ENCODE results near the gene CNTNAP5. TPM values are rescaled to one million over a fixed set of nuclear protein-coding genes. Genes with fewer than 3 reads are reported as not detected.

Gene CNTNAP5
- total RNA-seq, 1 experiment from 2014 or later: not detected

DNA sequence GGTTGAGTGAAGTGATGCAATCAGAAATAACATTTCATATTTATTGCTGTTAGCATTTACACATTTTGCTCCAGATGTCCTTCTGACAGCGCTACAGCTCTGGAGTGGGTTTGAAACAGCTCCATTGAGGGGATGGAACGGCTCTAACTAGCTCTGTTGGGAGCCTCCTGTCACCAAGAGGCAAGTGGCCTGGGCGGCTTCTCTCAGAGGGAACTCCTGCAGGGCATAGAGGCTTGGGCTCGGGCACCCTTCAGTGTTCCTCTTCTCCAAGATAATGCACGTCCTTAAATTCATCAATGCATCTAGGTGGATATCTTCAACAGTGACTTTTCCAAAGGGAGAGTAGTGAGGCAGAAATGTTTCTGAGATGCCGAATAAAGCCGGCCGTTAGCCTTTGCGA, 122.5 kb downstream of the CNTNAP5 start:
- no peak for DNase-seq (ENCODE audit: extremely low read depth, low read depth)

DNA sequence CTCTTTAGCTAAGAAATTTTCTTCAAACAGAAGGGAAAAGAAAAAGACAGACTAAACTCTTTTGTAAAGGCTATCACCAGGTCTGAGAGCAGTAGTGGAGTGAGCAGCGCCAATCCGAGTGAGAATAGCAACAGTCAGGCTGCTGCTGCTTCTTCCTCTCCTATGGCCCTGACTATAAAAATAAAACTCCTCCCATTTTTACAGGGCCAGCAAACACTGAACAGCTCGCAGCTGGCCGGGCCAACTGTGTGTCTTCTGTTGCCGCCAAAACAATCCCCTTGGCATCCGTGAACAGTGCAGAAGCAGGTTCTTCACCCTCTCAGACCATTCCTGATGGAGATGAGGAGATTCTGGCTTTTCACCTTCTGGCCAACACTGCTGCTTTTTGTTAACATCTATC, 124.5 kb downstream of the CNTNAP5 start:
- no peak for DNase-seq (ENCODE audit: extremely low read depth, low read depth)

DNA sequence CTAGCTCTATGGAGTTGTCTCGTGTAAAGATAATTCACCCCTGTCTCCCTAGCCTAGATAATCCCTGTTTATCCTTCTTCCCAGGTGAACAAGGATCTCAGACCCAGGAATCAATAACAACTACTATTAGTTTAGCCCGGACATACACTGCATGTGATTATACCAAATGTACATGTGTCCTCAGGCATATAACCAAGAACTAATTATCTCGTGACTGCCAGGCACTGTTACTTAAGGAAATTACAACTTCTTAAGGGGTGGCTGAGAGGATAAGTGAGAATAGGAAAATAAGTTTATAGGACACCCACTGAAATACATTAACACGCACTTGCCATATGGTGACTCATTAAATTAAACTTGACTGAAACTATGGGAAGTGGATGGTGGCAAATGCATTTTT, 126.6 kb downstream of the CNTNAP5 start:
- DNase-seq (ENCODE audit: extremely low read depth, low read depth): no peak

DNA sequence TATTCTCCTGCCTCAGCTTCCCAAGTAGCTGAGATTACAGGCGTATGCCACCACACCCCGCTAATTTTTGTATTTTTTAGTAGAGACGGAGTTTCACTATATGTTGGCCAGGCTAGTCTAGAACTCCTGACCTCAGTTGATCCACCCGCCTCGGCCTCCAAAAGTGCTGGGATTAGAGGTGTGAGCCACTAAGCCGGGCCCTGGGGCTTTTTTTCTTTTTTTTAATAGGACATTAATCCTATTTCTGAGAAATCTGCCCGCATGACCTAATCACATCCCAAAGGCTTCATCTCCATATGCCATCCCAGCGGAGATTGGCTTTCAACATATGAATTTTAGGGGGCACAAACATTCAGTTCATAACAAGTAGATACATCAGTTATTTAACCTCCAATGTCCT, 128.6 kb downstream of the CNTNAP5 start:
- no peak for DNase-seq (ENCODE audit: extremely low read depth, low read depth)

DNA sequence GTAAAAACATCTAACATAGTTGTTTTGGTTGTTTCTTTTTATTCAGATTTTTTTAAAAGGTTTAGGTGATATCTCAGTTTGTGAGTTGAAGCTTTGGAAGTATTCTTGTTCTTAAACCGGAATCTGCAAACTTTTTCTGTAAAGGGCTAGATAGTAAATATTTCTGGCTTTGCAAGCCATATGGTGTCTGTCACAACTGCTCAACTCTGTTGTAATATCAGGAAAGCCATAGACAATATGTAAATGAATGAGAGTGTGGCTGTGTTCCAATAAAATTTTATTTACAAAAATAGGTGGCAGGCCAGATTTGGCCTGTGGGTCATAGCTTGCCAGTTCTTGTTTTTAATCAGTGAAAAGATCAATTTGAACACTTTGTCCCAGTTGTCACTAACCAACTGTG, 134.1 kb downstream of the CNTNAP5 start:
- DNase-seq (ENCODE audit: extremely low read depth, low read depth): no peak

DNA sequence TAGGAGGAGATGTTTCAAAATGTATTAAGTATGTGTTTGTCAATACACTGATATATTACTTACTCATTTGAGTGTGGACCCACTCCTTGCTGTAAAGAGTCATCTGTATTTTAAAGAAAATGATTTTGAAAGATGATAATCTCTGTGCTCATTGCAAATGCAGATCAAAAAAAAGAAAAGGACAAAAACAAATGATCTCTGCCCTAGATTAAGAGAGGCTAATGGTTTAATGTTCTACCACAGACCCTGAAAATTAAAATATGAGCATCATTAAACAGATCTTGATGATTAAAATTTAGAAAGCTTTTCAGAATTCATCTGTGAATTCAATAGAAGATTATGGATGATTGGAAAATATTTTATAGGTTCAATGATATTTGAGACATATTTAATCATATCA, 136.5 kb downstream of the CNTNAP5 start:
- DNase-seq (ENCODE audit: extremely low read depth, low read depth): no peak

DNA sequence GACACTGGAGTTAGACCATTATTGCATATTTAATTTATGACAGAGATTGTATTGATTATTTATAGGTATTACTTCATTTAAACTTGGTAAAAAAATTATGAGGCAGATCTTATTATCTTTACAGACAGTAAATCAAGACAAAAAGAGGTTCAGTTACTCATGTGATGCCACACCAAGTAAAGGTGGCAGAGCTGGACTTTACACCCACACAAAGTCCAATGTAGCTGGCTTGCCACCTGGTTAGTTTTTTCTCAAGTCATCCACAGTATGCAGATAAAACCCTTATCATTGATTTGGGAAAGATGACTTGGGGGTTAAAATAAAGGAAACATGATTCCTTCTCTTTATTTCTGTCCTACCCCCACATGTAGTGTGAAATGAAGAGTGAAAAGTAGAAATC, 137.2 kb downstream of the CNTNAP5 start:
- DNase-seq (ENCODE audit: extremely low read depth, low read depth): no peak

DNA sequence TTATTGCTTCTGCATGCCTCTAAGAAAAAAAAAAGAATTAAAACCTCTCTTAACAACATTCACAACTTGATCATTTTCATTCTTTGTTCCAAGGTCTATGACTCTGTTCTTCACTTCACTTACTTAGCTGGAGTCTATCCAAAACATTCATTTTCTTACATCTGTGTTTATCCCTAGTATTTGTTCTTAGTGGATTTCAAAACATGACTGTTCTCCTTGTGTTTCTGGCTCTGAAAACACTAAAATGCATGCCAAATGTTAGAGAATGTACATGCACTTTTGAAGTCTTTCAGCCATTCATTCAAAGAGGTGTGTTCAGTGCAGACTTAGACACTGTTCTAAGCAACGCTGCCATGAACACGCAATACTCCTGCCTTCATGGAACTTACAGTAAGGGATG, 138.8 kb downstream of the CNTNAP5 start:
- no peak for DNase-seq (ENCODE audit: extremely low read depth, low read depth)

DNA sequence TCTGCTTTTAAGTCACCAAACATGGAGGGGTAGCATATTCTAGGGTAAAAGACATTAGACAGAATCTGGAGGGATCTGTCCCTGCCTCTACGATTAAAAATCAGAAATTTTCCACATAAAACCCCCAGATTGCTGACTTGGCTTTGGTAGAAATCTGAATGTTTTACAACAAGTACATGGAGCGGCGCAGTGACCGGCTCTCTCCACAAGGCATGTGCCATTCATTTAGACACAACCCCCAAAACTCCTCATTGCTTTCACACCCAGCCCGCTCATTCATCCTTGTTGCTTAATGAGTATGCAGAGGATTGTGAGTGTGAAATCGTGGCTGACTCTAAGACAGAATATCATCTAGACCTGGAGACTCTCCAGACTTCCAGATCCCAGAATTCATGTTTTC, 140.6 kb downstream of the CNTNAP5 start:
- no peak for DNase-seq (ENCODE audit: extremely low read depth, low read depth)

DNA sequence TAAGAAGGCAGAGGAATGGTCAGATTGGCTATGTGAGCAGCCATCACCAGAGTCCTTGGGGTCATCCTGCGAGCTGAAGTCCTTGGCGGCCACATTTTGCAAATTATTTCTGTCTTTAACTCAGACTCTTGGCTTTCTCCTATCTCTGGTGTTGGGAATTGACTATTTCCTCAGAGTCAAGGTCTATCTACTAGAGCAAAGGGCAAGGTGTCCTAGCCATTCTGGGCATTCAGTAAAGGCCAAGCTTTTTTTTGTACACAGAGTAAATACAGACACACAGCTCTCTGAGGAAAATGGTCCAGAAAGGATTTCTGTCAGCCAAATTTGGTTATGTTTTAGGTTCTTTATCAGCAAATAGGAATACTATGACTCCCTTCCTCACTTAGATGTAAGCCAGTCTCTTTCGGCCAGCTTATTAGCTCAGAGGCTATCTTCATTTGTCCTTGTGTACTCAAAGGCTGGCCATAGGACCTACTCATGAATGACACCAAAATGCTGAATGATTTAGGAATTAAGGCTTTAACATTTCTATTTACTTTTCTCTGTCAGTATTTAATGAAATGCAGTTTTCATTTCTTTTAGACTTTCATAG, 146.5 kb downstream of the CNTNAP5 start:
- DNase-seq (ENCODE audit: extremely low read depth, low read depth): no peak

DNA sequence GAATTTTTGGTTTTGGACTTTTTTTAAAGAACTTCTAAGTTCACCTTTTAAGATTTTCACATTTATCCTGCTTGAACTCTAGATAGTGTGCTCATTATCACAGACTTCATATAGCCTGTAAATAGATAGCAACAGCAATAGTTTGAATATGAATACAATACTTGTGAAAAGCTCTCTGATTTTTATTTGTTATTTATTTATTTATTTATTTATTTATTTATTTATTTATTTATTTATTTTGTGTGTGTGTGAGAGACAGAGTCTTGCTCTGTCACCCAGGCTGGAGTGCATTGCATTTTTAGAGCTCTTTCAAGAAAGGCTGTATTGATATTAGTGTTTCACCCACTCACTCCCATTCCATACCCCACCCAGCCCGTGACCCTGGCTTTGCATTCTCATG, 153.6 kb downstream of the CNTNAP5 start:
- no peak for DNase-seq (ENCODE audit: extremely low read depth, low read depth)

DNA sequence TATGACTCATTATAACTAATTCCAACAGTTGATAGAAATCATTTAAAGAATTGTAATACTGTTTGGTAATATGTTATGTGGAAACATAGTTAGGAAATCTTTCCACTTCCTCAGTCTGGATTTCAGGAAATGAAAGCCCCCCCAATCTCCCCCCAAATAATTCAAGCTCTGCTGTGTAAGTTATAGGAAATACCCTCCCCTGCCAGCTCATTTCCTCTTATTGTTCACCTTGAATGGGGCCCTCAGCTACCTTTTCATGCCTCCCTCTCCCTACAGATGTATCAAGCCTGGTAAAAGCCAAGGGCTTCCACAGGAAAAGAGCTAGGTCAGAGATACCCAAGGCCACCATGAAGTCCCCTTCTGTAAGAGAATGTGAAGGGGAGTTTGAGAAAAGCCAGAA, 155.5 kb downstream of the CNTNAP5 start:
- no peak for DNase-seq (ENCODE audit: extremely low read depth, low read depth)

DNA sequence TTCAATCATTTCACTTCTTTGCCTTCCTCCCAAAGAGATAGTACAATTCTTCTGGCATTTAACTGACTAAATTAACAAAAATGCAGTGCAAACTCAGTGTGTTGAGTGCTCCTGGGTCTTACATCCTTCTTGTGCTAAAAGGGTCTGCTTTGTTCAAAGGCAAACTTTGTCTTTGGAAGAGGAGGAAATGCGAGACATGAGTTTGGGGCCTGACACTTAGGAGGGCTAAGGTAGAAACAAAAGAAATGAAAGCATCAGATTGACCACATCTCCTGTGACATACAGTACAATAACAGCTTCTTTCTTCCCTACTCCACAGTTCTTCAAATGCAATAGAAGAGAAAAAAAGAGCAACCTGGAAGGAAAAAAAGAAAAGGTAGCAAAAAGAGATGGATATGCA, 161.7 kb downstream of the CNTNAP5 start:
- no peak for DNase-seq (ENCODE audit: extremely low read depth, low read depth)

DNA sequence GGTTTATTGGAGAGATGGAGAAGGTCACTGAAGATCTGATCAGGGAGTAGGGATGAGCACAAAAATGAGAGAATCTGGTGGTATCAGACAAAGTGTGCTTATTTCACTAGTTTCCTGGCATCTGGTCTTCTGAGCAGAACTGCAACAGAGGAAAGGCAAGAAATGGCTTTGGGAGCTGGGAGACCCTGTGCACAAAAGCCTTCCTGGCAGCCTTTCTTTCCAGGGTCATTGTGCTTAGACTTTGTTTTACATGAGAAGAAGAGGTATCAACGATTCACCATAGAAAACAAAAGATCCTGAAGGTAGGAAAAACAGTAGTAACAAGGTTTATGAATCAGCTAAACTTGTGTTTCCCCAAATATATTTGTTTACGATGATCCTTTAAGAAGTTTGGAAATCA, 162.9 kb downstream of the CNTNAP5 start:
- no peak for DNase-seq (ENCODE audit: extremely low read depth, low read depth)

DNA sequence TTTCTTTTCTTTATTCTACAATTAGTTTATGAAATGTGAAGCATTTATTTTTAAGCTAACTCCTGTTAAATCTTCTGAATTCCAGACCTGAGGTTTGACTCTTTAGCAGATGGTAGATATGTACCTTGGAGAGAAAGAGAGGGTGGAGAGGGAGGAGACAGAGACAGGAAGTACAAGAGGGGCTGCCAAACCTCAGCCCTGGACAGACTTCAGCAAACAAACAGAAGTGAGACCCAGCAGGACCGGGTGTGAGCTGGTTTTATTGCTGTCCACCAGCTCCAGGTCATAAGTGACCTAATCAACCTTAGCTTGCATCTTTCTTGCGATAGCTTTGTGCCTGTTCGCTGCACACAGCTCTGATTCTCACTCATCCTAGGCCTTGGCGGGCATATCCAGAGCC, 168.6 kb downstream of the CNTNAP5 start:
- DNase-seq (ENCODE audit: extremely low read depth, low read depth): no peak

DNA sequence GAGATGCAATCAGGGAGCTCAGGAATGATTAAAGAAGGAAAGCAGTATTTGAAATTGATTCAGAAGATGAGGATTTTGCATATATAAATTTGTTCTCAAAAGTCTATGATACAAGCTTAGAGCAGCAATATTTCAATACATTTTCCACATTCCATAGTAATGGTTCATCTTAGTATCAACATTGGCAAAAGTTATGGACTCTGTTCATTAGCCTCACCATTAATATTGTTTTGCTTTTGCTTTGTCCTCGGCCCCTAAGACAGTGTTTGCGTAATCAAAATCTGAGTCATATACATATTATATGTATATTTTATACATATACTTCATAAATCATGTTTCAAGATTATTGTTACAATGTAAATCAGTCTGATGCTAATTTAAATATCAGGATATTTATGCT, 176.6 kb downstream of the CNTNAP5 start:
- no peak for DNase-seq (ENCODE audit: extremely low read depth, low read depth)

DNA sequence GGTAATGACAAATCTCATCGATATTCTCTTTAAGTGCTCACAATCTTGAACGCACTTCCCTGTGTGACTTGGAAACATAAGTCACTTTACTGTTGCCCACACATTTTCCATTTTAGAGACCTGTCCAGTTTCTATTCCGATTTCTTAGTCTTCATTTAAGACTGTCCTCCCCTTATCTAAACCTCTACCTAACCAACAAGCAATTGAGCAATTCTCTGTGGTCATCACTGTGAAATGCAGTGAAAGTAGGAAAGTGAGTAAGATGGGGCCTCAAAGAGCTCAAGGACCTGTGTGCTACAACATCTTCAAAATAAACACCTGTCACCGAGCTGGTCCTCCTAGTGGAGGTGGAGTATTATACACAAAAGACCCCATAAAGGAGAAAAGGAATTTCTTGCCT, 184.4 kb downstream of the CNTNAP5 start:
- DNase-seq (ENCODE audit: extremely low read depth, low read depth): no peak

DNA sequence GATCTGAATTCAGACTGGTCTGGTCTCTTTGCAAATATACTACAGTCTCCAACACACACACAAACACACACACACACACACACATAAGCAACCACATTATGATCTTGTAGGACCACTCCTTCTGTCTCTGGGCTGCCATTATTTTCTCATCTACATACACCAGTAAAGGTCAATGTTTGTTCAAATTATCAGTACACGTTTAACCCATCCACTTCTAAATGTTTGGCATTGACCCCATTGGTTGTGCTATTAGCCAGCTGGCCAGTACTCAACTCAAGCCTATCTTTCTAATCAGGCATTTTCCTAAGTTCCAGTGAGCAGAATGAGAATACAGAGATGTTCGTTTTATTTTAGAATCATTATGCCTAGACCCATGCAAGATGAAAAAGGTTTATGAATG, 186.4 kb downstream of the CNTNAP5 start:
- no peak for DNase-seq (ENCODE audit: extremely low read depth, low read depth)

DNA sequence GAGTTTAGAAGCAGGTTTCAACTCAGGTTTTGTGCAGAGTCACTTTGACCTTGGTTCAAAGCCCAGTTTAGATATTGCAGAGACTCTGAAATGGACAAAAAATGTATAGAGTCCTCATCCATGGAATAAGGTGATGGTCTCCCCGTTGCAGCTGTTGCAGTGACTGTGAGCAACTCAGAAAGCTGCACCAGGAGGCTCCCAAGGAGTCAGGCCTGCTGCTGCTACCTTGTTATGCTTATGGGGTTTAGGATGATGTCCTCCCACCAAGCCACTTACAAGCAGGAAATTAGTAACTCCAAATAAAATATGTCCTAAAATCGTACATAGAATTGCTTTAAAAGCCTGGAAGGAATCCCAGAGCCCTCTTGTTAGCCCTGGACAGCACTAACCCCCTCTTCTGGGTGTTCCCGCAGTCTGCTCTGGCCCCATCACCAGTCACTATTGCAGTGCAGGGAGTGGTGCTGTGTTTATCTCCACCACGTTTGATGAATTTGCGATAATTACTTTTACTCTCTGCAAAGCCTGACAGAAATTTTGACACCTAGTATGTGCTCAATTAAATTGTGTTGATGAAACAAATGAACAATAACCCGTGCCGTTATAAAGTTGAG, 189.0 kb downstream of the CNTNAP5 start:
- DNase-seq (ENCODE audit: extremely low read depth, low read depth): no peak

DNA sequence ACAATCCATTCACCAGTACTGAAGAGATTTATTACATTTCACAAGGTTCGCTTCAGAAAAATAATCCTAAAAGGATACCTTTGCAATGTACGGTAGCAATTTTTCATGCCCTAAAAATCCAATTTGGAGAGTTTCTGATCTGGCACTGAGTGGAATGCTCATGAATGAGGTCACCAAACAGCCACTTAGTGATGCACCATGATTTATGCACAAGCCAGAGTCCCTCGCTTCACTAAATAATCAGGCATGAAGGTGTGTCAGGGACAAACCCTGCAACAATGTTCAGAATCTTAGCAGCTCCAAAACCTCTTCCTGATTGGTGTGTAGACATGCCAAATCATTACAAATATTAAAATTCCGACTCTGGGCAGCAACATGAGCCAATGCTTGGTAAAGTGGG, 221.1 kb downstream of the CNTNAP5 start:
- DNase-seq (ENCODE audit: extremely low read depth, low read depth): no peak

DNA sequence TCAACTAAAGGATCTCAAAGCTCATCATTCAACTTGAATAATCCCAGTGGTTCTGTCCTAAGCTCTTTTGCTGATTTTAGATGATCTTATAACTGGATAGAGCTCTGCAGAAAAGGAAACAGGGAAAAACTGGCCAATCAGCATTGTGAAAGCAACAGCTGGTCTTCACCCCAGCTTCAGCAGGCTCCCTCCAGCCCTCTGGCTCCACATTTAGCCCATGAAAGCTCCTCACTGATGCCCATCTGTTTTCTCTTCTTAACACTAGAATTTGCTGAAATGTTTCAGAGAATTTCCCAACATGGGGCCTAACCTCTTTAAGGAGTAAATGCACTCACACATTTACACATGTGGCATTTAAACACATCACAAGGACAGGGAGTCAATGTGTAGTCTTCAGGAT, 223.3 kb downstream of the CNTNAP5 start:
- no peak for DNase-seq (ENCODE audit: extremely low read depth, low read depth)

DNA sequence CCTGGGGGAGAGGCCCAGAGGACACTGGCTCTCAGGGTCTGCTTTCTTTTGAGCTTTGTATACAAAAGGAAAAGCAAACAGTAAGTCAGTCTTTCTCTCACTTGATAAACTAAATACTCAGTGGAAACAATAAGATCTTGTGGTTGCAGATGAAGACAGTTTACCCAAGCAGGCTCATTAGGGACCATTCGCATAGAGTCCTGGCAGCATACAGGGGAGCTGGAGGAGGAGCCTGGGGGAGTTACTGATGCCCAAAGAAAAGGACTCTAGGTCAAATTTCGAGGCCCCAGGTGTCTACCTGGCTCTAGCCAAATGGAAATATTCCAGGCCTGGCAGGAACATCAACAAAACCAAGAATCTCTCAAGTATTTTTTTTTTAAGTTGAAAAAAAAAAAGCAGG, 225.3 kb downstream of the CNTNAP5 start:
- DNase-seq (ENCODE audit: extremely low read depth, low read depth): no peak

DNA sequence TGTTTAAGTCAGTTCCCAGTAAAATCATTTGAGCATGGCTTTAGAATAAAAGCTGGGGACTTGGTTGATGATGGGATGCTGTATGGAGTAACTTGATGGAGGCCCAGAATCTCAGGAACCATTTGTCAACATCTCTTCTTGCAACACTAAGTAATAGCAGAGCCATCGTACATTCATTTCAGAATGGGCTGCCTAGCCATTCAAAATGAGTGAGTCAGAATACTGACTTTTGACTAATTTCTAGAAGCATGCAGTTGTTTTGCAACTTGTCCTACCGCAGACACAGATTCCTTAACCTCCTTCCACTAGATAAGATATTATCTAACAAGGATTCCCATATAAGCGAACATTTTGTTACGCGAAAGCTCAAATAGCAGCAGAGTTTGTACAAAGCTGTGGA, 229.5 kb downstream of the CNTNAP5 start:
- DNase-seq (ENCODE audit: extremely low read depth, low read depth): no peak

Measured in NCI-H460 (cell line).